ENCODE results near the gene AKTIP.

- no peak for TF ChIP-seq POLR2A (IDR thresholded peaks at IDR 0.05; ENCODE audit: low read depth, low read length)
- no peak for TF ChIP-seq CTCF (conservative IDR thresholded peaks at IDR 0.05; ENCODE audit: low read depth, low read length)
- no peak for TF ChIP-seq SMC3 (IDR thresholded peaks at IDR 0.05; ENCODE audit: low read depth, low read length)
- TF ChIP-seq MAZ (IDR thresholded peaks at IDR 0.05; ENCODE audit: borderline replicate concordance, low read depth, low read length), result no peak
- TF ChIP-seq, protein P1, sequence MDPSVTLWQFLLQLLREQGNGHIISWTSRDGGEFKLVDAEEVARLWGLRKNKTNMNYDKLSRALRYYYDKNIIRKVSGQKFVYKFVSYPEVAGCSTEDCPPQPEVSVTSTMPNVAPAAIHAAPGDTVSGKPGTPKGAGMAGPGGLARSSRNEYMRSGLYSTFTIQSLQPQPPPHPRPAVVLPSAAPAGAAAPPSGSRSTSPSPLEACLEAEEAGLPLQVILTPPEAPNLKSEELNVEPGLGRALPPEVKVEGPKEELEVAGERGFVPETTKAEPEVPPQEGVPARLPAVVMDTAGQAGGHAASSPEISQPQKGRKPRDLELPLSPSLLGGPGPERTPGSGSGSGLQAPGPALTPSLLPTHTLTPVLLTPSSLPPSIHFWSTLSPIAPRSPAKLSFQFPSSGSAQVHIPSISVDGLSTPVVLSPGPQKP (IDR thresholded peaks at IDR 0.05; ENCODE audit: borderline replicate concordance, low read depth, low read length), result no peak
- TF ChIP-seq RAD21 (IDR thresholded peaks at IDR 0.05; ENCODE audit: low read length), result no peak
- no peak for TF ChIP-seq CEBPB (IDR thresholded peaks at IDR 0.05; ENCODE audit: low read depth, low read length)
- TF ChIP-seq, protein P2, sequence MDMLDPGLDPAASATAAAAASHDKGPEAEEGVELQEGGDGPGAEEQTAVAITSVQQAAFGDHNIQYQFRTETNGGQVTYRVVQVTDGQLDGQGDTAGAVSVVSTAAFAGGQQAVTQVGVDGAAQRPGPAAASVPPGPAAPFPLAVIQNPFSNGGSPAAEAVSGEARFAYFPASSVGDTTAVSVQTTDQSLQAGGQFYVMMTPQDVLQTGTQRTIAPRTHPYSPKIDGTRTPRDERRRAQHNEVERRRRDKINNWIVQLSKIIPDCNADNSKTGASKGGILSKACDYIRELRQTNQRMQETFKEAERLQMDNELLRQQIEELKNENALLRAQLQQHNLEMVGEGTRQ (IDR thresholded peaks at IDR 0.05; ENCODE audit: low read depth, low read length), result no peak
- no peak for TF ChIP-seq MAFK (IDR thresholded peaks at IDR 0.05; ENCODE audit: low read depth, low read length)
- no peak for TF ChIP-seq CHD1 (IDR thresholded peaks at IDR 0.05; ENCODE audit: low read depth, low read length)
- no peak for TF ChIP-seq RCOR1 (IDR thresholded peaks at IDR 0.05; ENCODE audit: insufficient replicate concordance, low read length)
- TF ChIP-seq BHLHE40 (IDR thresholded peaks at IDR 0.05; ENCODE audit: low read depth, low read length), result no peak
Measured at GRCh38 chr16:53523971-53524548, 21.1 kb upstream of the AKTIP start.
